ENCODE measurements around the gene USP7.
"Not testable (repeated sequence)": the region's sequence is repeated elsewhere in the genome, so short reads cannot be mapped to it uniquely, and the experiment has no call there.

Gene USP7

GRCh38 chr16:8920645-8921346 is 42.9 kb downstream of the USP7 start:
- DNase-seq, result no peak

GRCh38 chr16:8919934-8920462 is 43.7 kb downstream of the USP7 start:
- DNase-seq, result no peak

- no peak for DNase-seq
Measured at GRCh38 chr16:8919089-8919933, 44.4 kb downstream of the USP7 start.

- DNase-seq, result not testable (repeated sequence)
Measured at GRCh38 chr16:8917336-8917735, 46.4 kb downstream of the USP7 start.

- DNase-seq, result no peak
Measured at GRCh38 chr16:8916541-8917225, 47.0 kb downstream of the USP7 start.

GRCh38 chr16:8915722-8916301 is 47.9 kb downstream of the USP7 start:
- no peak for DNase-seq

GRCh38 chr16:8914098-8914497 is 49.6 kb downstream of the USP7 start:
- no peak for DNase-seq

GRCh38 chr16:8912793-8913192 is 50.9 kb downstream of the USP7 start:
- DNase-seq, result no peak

GRCh38 chr16:8910811-8911210 is 52.9 kb downstream of the USP7 start:
- DNase-seq, result no peak

GRCh38 chr16:8908810-8909468 is 54.8 kb downstream of the USP7 start:
- no peak for DNase-seq

GRCh38 chr16:8907096-8907495 is 56.6 kb downstream of the USP7 start:
- no peak for DNase-seq

GRCh38 chr16:8905795-8906591 is 57.7 kb downstream of the USP7 start:
- no peak for DNase-seq

GRCh38 chr16:8905168-8905762 is 58.4 kb downstream of the USP7 start:
- no peak for DNase-seq

- DNase-seq, result no peak
Measured at GRCh38 chr16:8904018-8904430, 59.7 kb downstream of the USP7 start.

- DNase-seq, result no peak
Measured at GRCh38 chr16:8903004-8903403, 60.7 kb downstream of the USP7 start.

- no peak for DNase-seq
Measured at GRCh38 chr16:8901320-8901861, 62.3 kb downstream of the USP7 start.

GRCh38 chr16:8900343-8900742 is 63.4 kb downstream of the USP7 start:
- DNase-seq, result no peak

- DNase-seq, result no peak
Measured at GRCh38 chr16:8899709-8900317, 63.9 kb downstream of the USP7 start.

- no peak for DNase-seq
Measured at GRCh38 chr16:8898660-8899318, 64.9 kb downstream of the USP7 start.
